Panc1 (cell line): ENCODE data around the gene ZNF284. TPM values are rescaled to one million over a fixed set of nuclear protein-coding genes. Genes with fewer than 3 reads are reported as not detected.

Experiments used
- ATAC-seq: fragments of 200-7000 bp; cut with Tn5 transposase; 2 replicates; pipeline ENCODE4 v1.9.1; 2020; ENCODE audit warnings: mild to moderate bottlenecking, moderate library complexity
- BruUV-seq: library from RNA; stranded (reverse); fragments of 400-500 nt; replicated peaks from 2 replicates; lab custom pipeline; 2021; lab: Mats Ljungman, UMichigan
- CTCF ChIA-PET: fragments of 300-600 bp; sonication (Branson Sonifier 250); formaldehyde crosslinking; loops from one replicate; lab custom pipeline; 2022; ENCODE audit warnings: antibody characterized with exemption; lab: Charles Lee
- POLR2A ChIA-PET: fragments of 300-600 bp; sonication (Branson Sonifier 250); formaldehyde crosslinking; loops from one replicate; lab custom pipeline; 2022; ENCODE audit warnings: antibody characterized with exemption; lab: Charles Lee
- DNase-seq: peaks from one replicate; pipeline ENCODE4 v3.0.0-alpha.2; 2010; ENCODE audit warnings: low read depth, low spot score
- H3K27ac ChIP-seq: 2 replicates; pipeline ENCODE4 v1.5.1; 2011; ENCODE audit warnings: mild to moderate bottlenecking, low read length, inconsistent platforms
- H3K27me3 ChIP-seq: fragments of 200-500 bp; sonication (Bioruptor generic); 2 replicates; pipeline ENCODE4 v1.6.0; 2014; ENCODE audit warnings: low read length, inconsistent platforms; ENCODE audit not compliant: control insufficient read depth, insufficient read depth
- H3K36me3 ChIP-seq: fragments of 200-500 bp; sonication (Bioruptor generic); 2 replicates; pipeline ENCODE4 v1.5.1; 2014; ENCODE audit warnings: inconsistent platforms, mild to moderate bottlenecking, low read length, moderate library complexity; ENCODE audit not compliant: control insufficient read depth, insufficient read depth
- H3K4me1 ChIP-seq: 2 replicates; pipeline ENCODE4 v1.5.1; 2011; ENCODE audit warnings: inconsistent platforms, mild to moderate bottlenecking, low read length, moderate library complexity; ENCODE audit not compliant: control insufficient read depth, insufficient read depth
- H3K4me3 ChIP-seq, 2 experiments: 2 replicates each; pipeline ENCODE4 v1.5.1; 2011 to 2012; ENCODE audit warnings: low read depth in 2 of 2, low read length in 2 of 2, mild to moderate bottlenecking in 2 of 2, inconsistent platforms in 1 of 2, moderate library complexity in 1 of 2
- H3K9me3 ChIP-seq: fragments of 200-500 bp; sonication (Bioruptor generic); 2 replicates; pipeline ENCODE4 v1.5.1; 2014; ENCODE audit warnings: low read depth, mild to moderate bottlenecking, inconsistent platforms, low read length, moderate library complexity; ENCODE audit not compliant: control insufficient read depth, insufficient read depth
- POLR2AphosphoS5 ChIP-seq: IDR thresholded peaks from 2 replicates; pipeline ENCODE4 v1.6.1; 2012; ENCODE audit warnings: mild to moderate bottlenecking, low read depth, low read length, moderate library complexity
- SIN3A ChIP-seq: IDR thresholded peaks from 2 replicates; pipeline ENCODE4 v1.6.1; 2012; ENCODE audit warnings: low read depth, mild to moderate bottlenecking, low read length, moderate library complexity, borderline replicate concordance; ENCODE audit not compliant: insufficient read depth
- TCF7L2 ChIP-seq: IDR thresholded peaks from 2 replicates; pipeline ENCODE4 v1.6.1; 2011; ENCODE audit warnings: mild to moderate bottlenecking, low read depth, low read length, inconsistent platforms
- in situ Hi-C: cut with HindIII; loops from 2 replicates; pipeline ENCODE4 v1.10.0; 2016; ENCODE audit warnings: low sequenced_read_pairs, low pct_unique_long_range_greater_than_20kb
- intact Hi-C: fragments of 100-400 bp; cut with micrococcal nuclease; formaldehyde crosslinking; loops from one replicate; pipeline ENCODE4 v1.10.0; 2022; ENCODE audit not compliant: unreplicated experiment
- total RNA-seq: library from RNA; stranded (reverse); gene quantifications from one replicate; pipeline ENCODE4 v1.2.1, GENCODE V29; 2021; ENCODE audit not compliant: unreplicated experiment
- TF ChIP-seq, protein P1 (sequence below), 2 experiments: IDR thresholded peaks; 2 replicates each; pipeline ENCODE4 v1.6.1; 2011 to 2012; ENCODE audit warnings: low read depth in 2 of 2, control low read depth in 1 of 2, low read length in 1 of 2, mild to moderate bottlenecking in 1 of 2, moderate library complexity in 1 of 2; ENCODE audit not compliant: insufficient read depth in 1 of 2
- TF ChIP-seq, protein P2 (sequence below): fragments of 450-650 bp; IDR thresholded peaks from 2 replicates; pipeline ENCODE4 v1.5.1; 2017; ENCODE audit warnings: mild to moderate bottlenecking

Gene ZNF284
- total RNA-seq, 1 experiment from 2014 or later, result 0.87 TPM

DNA sequence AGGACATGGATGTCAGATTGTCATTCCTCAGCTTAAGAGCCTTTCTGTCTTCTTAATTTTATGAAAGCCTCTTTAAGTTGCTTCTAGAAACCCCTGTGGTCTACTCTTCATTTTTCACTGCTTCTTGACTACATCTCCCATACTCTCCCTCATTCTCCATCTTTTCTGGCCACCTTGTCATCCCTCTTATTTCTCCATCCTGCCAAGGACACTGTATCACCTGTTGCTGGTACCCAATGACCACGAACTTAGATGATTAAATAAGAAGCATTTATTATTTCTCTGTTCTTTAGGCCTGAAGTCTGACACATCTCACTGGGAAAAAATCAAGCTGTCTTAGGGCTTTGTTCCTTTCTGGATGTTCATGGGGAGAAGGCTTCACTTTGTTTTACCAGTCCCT is 10.9 kb upstream of the ZNF284 start:
- in situ Hi-C loops (no loop called here), intact Hi-C loops (no loop called here)
- Histone ChIP-seq H3K4me1 (no peaks in the 10 kb centered on the region), H3K36me3 (no peaks in the 10 kb centered on the region; the same call in 1 of the 2 replicates), H3K27ac (no peak overlapping the region), H3K9me3 (peaks cover 12% of the 10 kb centered on the region; the same call in 1 of the 2 replicates), H3K4me3 (no peak overlapping the region), H3K27me3 (no peaks in the 10 kb centered on the region)
- no peak for DNase-seq
- TF ChIP-seq POLR2AphosphoS5 (no peak), SIN3A (no peak), TCF7L2 (no peak)
- TF ChIP-seq, protein P1, sequence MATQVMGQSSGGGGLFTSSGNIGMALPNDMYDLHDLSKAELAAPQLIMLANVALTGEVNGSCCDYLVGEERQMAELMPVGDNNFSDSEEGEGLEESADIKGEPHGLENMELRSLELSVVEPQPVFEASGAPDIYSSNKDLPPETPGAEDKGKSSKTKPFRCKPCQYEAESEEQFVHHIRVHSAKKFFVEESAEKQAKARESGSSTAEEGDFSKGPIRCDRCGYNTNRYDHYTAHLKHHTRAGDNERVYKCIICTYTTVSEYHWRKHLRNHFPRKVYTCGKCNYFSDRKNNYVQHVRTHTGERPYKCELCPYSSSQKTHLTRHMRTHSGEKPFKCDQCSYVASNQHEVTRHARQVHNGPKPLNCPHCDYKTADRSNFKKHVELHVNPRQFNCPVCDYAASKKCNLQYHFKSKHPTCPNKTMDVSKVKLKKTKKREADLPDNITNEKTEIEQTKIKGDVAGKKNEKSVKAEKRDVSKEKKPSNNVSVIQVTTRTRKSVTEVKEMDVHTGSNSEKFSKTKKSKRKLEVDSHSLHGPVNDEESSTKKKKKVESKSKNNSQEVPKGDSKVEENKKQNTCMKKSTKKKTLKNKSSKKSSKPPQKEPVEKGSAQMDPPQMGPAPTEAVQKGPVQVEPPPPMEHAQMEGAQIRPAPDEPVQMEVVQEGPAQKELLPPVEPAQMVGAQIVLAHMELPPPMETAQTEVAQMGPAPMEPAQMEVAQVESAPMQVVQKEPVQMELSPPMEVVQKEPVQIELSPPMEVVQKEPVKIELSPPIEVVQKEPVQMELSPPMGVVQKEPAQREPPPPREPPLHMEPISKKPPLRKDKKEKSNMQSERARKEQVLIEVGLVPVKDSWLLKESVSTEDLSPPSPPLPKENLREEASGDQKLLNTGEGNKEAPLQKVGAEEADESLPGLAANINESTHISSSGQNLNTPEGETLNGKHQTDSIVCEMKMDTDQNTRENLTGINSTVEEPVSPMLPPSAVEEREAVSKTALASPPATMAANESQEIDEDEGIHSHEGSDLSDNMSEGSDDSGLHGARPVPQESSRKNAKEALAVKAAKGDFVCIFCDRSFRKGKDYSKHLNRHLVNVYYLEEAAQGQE (IDR thresholded peaks at IDR 0.05; ENCODE audit: insufficient read depth in 1 of 2, low read depth in 2 of 2, low read length in 1 of 2), result no peak
- TF ChIP-seq, protein P2, sequence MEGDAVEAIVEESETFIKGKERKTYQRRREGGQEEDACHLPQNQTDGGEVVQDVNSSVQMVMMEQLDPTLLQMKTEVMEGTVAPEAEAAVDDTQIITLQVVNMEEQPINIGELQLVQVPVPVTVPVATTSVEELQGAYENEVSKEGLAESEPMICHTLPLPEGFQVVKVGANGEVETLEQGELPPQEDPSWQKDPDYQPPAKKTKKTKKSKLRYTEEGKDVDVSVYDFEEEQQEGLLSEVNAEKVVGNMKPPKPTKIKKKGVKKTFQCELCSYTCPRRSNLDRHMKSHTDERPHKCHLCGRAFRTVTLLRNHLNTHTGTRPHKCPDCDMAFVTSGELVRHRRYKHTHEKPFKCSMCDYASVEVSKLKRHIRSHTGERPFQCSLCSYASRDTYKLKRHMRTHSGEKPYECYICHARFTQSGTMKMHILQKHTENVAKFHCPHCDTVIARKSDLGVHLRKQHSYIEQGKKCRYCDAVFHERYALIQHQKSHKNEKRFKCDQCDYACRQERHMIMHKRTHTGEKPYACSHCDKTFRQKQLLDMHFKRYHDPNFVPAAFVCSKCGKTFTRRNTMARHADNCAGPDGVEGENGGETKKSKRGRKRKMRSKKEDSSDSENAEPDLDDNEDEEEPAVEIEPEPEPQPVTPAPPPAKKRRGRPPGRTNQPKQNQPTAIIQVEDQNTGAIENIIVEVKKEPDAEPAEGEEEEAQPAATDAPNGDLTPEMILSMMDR, result no peak
- ChIA-PET CTCF (no interaction called here), POLR2A (no interaction called here)
- no TSS peak for BruUV-seq
- no peak for ATAC-seq

DNA sequence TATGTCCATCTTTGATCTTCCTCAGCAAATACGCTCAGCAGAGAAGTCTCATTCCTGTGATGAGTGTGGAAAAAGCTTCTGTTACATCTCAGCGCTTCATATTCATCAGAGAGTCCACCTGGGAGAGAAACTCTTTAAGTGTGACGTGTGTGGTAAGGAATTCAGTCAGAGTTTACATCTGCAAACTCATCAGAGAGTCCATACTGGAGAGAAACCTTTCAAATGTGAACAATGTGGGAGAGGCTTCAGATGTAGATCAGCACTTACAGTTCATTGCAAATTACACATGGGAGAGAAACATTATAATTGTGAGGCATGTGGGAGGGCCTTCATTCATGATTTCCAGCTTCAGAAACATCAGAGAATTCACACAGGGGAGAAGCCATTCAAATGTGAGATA is 5.7 kb upstream of the ZNF284 start:
- in situ Hi-C loops, result no loop called here
- Histone ChIP-seq H3K4me1 (no peaks in the 10 kb centered on the region), H3K27me3 (no peaks in the 10 kb centered on the region), H3K27ac (no peak overlapping the region), H3K4me3 (no peak overlapping the region), H3K36me3 (no peaks in the 10 kb centered on the region; the same call in 1 of the 2 replicates), H3K9me3 (peaks cover 28% of the 10 kb centered on the region; the same call in 1 of the 2 replicates)
- CTCF ChIA-PET, result no interaction called here
- intact Hi-C loops, result no loop called here
- BruUV-seq, result no TSS peak
- TF ChIP-seq, protein P1 (IDR thresholded peaks at IDR 0.05; ENCODE audit: insufficient read depth in 1 of 2, low read depth in 2 of 2, low read length in 1 of 2), result no peak
- TF ChIP-seq SIN3A, result no peak
- TF ChIP-seq, protein P2, result no peak
- no peak for TF ChIP-seq POLR2AphosphoS5
- no peak for TF ChIP-seq TCF7L2
- ATAC-seq (no peak), DNase-seq (no peak)
- POLR2A ChIA-PET, result no interaction called here
